Endodermal cell (in vitro differentiated cells): Measurements from ENCODE around the gene DOP1A. TPM values are rescaled to one million over a fixed set of nuclear protein-coding genes. Genes with fewer than 3 reads are reported as not detected.

Source experiments
- DNase-seq: peaks from one replicate; pipeline ENCODE4 v3.0.0-alpha.2; 2017
- H3K27ac ChIP-seq: 2 replicates; pipeline ENCODE4 v1.5.1; 2013; ENCODE audit warnings: mild to moderate bottlenecking, low read depth, low read length, moderate library complexity
- H3K27me3 ChIP-seq: 2 replicates; pipeline ENCODE4 v1.6.1; 2013; ENCODE audit warnings: mild to moderate bottlenecking, low read length, moderate library complexity; ENCODE audit not compliant: insufficient read depth, control insufficient read depth, poor library complexity, severe bottlenecking
- H3K36me3 ChIP-seq: 2 replicates; pipeline ENCODE4 v1.7.0; 2013; ENCODE audit warnings: mild to moderate bottlenecking, low read length, moderate library complexity; ENCODE audit not compliant: control insufficient read depth, insufficient read depth
- H3K4me1 ChIP-seq: one replicate; pipeline ENCODE4 v1.7.0; 2013; ENCODE audit warnings: low read length; ENCODE audit not compliant: control insufficient read depth, insufficient read depth
- H3K4me3 ChIP-seq: 2 replicates; pipeline ENCODE4 v1.5.1; 2013; ENCODE audit warnings: mild to moderate bottlenecking, low read length, moderate library complexity
- H3K9ac ChIP-seq: 2 replicates; pipeline ENCODE4 v1.6.1; 2013; ENCODE audit warnings: mild to moderate bottlenecking, low read length, moderate library complexity; ENCODE audit not compliant: poor library complexity, severe bottlenecking; ENCODE audit errors: extremely low read depth
- H3K9me3 ChIP-seq: 2 replicates; pipeline ENCODE4 v1.6.1; 2013; ENCODE audit warnings: mild to moderate bottlenecking, low read length, moderate library complexity; ENCODE audit not compliant: control insufficient read depth
- H3K27ac Mint-ChIP-seq: 2 replicates; pipeline ENCODE4 v1.8.0; 2020; ENCODE audit warnings: mixed read lengths
- H3K27me3 Mint-ChIP-seq: 2 replicates; pipeline ENCODE4 v1.8.0; 2021; ENCODE audit warnings: mild to moderate bottlenecking, mixed read lengths; ENCODE audit not compliant: insufficient read depth
- H3K36me3 Mint-ChIP-seq: 2 replicates; pipeline ENCODE4 v1.8.0; 2020; ENCODE audit warnings: low read depth, mixed read lengths
- H3K4me1 Mint-ChIP-seq: 2 replicates; pipeline ENCODE4 v1.8.0; 2020; ENCODE audit warnings: mixed read lengths
- H3K4me3 Mint-ChIP-seq: 2 replicates; pipeline ENCODE4 v1.8.0; 2020; ENCODE audit warnings: mild to moderate bottlenecking, moderate library complexity, mixed read lengths
- H3K9me3 Mint-ChIP-seq: 2 replicates; pipeline ENCODE4 v1.8.0; 2020; ENCODE audit warnings: mild to moderate bottlenecking, mixed read lengths
- CTCF ChIP-seq: fragments of 200-600 bp; sonication (generic); conservative IDR thresholded peaks from 2 replicates; pipeline ENCODE4 v1.5.0; 2021; ENCODE audit warnings: antibody characterized with exemption, mild to moderate bottlenecking
- WGBS, 2 experiments: methylation state at CpG; one replicate each; pipeline versions ENCODE4 v1.1.5 to v1.1.7; 2013; ENCODE audit warnings: missing lambda C conversion rate in 2 of 2, mixed read lengths in 1 of 2; ENCODE audit not compliant: insufficient coverage in 1 of 2, insufficient read length in 1 of 2; 5-methylcytosine and 5-hydroxymethylcytosine counted together
- total RNA-seq, 2 donors: library from RNA; stranded (reverse); fragmentation: NEBNext Ultra II Directional in 1 of 2; extraction: Animal tissue kit (Norgen Biotek cat#: 25700) in 1 of 2; gene quantifications; 2 replicates in 1 of 2; 3 replicates in 1 of 2; pipeline ENCODE4 v1.2.1, GENCODE V29; 2021

DOP1A gene
- total RNA-seq, 2 donors from 2014 or later = 32.2 to 36.0 TPM

- WGBS, 2 experiments = 94 to 95% methylated on average over 4 to 5 of the region's 5 CpGs
- peaks cover 38% of the 10 kb centered on the region for H3K36me3 Mint-ChIP-seq
- H3K4me3 Mint-ChIP-seq = no peak overlapping the region
- no peak for DNase-seq
- H3K9me3 Mint-ChIP-seq = no peaks in the 10 kb centered on the region
- no peaks in the 10 kb centered on the region for H3K9me3 ChIP-seq
- no peaks in the 10 kb centered on the region for H3K27me3 Mint-ChIP-seq
- H3K4me3 ChIP-seq = no peak overlapping the region
- H3K9ac ChIP-seq = no peak overlapping the region
- TF ChIP-seq CTCF = no peak
- no peaks in the 10 kb centered on the region for H3K27me3 ChIP-seq
- H3K4me1 Mint-ChIP-seq = no peaks in the 10 kb centered on the region
- no peak overlapping the region for H3K27ac ChIP-seq
- H3K27ac Mint-ChIP-seq = no peak overlapping the region
- no peaks in the 10 kb centered on the region for H3K4me1 ChIP-seq
- peaks cover 83% of the 10 kb centered on the region for H3K36me3 ChIP-seq
Observed at GRCh38 chr6:83138118-83138722, 70.7 kb downstream of the DOP1A start.

- no peak for TF ChIP-seq CTCF
Observed at GRCh38 chr6:83138758-83139157, 71.3 kb downstream of the DOP1A start.

GRCh38 chr6:83151114-83151513 is 83.6 kb downstream of the DOP1A start:
- Histone ChIP-seq H3K4me3 (no peak overlapping the region), H3K4me1 (no peaks in the 10 kb centered on the region), H3K9me3 (no peaks in the 10 kb centered on the region), H3K27ac (no peak overlapping the region), H3K9ac (no peak overlapping the region), H3K27me3 (no peaks in the 10 kb centered on the region), H3K36me3 (peaks cover 66% of the 10 kb centered on the region)
- Mint-ChIP-seq H3K36me3 (peaks cover 44% of the 10 kb centered on the region), H3K27me3 (no peaks in the 10 kb centered on the region), H3K27ac (no peak overlapping the region), H3K9me3 (no peaks in the 10 kb centered on the region), H3K4me1 (no peaks in the 10 kb centered on the region), H3K4me3 (no peak overlapping the region)
- no peak for DNase-seq
- 87% methylated on average over 2 of the region's 2 CpGs; no CpG with 5 or more reads in 1 of the 2 experiments for WGBS, 2 experiments
- TF ChIP-seq CTCF = no peak

More at GRCh38 chr6:83138758-83139157, 71.3 kb downstream of the DOP1A start:
- H3K4me1 ChIP-seq = no peaks in the 10 kb centered on the region
- H3K27ac ChIP-seq = no peak overlapping the region
- no peaks in the 10 kb centered on the region for H3K9me3 ChIP-seq
- H3K9me3 Mint-ChIP-seq = no peaks in the 10 kb centered on the region
- peaks cover 42% of the 10 kb centered on the region for H3K36me3 Mint-ChIP-seq
- H3K4me3 Mint-ChIP-seq = no peak overlapping the region
- no peak overlapping the region for H3K4me3 ChIP-seq
- no peaks in the 10 kb centered on the region for H3K27me3 ChIP-seq
- H3K4me1 Mint-ChIP-seq = no peaks in the 10 kb centered on the region
- H3K36me3 ChIP-seq = peaks cover 87% of the 10 kb centered on the region
- no peak overlapping the region for H3K27ac Mint-ChIP-seq
- DNase-seq = no peak
- H3K9ac ChIP-seq = no peak overlapping the region
- 94 to 95% methylated on average over 2 to 3 of the region's 3 CpGs for WGBS, 2 experiments
- H3K27me3 Mint-ChIP-seq = no peaks in the 10 kb centered on the region
